Measurements from ENCODE around the gene HOTAIR.

HOTAIR gene

DNA sequence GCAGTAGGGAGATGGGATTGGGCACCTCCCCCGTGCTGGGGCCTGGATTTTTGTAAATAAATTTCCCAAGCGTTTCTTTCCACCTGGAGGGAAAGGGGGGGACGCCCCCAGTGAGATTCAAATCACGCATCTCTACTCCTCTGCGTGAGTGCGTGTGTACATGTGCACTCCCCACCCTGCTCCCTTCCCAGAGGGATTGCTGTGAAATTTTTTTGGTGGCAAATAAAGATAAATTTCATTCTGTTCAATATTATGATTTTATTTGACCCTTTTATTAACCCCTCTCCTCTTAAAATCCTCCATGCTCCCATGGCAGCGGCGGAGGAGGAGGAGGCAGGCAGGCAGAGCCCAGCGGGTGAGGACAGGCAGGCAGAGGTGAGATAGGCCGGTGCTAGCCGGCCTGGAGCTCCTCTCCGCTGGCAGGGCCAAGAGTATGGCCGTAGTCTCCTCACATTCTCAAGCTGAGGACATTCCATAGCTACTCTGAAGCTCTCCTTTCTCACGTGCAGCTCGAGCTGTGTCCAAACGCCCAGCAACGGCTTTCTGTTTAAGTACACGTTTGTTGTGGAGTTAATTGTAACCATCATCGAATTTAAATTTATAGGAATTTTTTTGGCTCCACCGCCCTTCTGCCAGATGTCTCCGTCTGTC, 1.5 kb upstream of the HOTAIR start:
- DNase-seq (ENCODE audit: low read depth in 2 of 3, low spot score in 2 of 3), result no peak

DNA sequence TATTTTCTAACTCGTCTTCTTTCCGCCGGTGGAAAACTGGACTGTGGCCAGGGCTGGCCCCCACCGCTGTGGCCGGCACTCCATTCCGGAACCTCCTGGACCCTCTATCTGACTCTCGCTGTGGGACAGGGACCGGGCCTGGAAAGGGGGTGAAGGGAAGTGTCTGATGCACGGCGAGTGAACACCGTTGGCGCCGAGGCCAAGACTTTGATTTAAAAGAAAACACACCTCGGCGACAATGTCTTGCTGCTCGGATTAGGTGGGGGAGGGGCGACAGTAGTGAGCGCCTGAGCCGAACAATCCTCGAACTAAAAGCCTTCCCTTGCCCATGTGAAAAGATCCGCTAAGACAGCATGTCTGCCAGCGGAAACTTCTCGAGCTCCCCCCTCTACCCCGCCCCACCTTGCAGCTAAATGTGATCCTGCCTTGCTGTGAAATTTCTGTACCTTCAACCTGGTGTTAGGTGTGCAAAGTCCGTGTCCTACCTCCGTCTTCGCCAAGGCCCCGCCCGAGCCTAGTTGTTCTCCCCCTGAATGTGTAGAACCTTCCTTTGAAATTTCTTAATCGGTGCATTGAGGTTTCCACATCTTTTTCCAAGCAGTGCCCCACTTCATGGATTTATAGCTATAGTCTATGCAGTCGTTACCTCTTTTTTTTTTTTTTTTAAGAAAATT, 862 bp upstream of the HOTAIR start:
- no peak for DNase-seq (ENCODE audit: low read depth in 2 of 3, low spot score in 2 of 3)

DNA sequence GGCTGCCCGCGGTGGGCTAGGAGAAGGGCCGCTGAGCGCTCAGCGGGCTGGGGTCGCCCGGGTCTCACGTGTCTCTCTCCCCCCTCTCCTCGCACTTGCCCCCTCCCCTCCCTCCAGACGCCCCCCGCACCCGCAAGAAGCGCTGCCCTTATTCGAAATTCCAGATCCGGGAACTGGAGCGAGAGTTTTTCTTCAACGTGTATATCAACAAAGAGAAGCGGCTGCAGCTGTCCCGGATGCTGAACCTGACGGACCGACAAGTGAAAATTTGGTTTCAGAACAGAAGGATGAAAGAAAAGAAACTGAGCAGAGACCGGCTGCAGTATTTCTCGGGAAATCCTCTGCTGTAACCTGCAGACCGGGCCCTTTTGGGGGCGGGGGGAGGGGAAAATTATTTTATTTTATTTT, 314 bp upstream of the HOTAIR start:
- DNase-seq (ENCODE audit: low read depth in 2 of 3, low spot score in 2 of 3), result no peak

DNA sequence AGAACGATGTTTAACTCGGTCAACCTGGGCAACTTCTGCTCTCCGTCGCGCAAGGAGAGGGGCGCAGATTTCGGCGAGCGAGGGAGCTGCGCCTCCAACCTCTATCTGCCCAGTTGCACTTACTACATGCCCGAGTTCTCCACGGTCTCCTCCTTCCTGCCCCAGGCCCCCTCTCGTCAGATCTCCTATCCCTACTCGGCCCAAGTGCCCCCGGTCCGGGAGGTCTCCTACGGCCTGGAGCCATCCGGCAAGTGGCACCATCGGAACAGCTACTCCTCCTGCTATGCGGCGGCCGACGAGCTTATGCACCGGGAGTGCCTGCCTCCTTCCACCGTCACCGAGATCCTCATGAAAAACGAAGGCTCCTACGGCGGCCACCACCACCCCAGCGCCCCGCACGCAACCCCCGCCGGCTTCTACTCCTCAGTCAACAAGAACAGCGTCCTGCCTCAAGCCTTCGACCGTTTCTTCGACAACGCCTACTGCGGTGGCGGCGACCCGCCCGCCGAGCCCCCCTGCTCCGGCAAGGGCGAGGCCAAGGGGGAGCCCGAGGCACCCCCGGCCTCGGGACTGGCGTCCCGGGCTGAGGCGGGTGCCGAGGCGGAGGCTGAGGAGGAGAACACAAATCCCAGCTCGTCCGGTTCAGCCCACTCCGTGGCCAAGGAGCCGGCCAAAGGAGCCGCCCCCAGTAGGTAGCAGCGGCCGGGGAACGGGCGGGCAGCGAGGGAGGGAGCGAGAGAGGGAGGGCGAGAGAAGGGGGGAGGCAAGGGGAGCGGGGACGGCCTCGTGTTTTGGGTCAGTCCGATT, 1.3 kb downstream of the HOTAIR start:
- DNase-seq (ENCODE audit: low read depth in 2 of 3, low spot score in 2 of 3), result no peak

DNA sequence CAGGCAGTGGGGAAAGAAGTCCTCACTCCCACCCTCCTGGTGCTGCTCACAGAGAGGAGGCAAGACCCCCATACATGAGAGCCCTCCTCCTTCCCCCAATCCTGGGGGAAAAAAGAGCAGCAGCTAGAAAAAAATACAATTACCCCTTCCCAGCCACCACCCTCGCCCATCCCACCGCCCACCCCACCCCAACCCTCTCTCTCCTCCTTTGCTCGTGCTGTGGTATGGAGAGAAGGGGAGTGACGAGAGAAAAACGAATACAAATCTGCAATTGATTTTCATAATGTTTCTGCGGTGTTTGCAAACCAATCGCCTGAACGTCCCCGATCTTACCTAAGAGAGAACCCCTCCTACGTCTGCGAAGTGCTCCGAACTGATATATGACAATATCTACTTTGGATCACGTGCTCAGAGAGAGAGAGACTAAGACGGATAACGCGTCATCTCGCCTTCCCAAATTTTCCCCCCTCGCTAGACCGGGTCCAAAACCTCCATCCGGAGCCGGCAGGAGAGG, 2.0 kb downstream of the HOTAIR start, which contains the start of gene HOXC11:
Gene HOXC11, plus strand, starts transcription at position 405 of the 514 bp plus-strand sequence. CDS start 116 bp downstream, outside the sequence.
- no peak for DNase-seq (ENCODE audit: low read depth in 2 of 3, low spot score in 2 of 3)

DNA sequence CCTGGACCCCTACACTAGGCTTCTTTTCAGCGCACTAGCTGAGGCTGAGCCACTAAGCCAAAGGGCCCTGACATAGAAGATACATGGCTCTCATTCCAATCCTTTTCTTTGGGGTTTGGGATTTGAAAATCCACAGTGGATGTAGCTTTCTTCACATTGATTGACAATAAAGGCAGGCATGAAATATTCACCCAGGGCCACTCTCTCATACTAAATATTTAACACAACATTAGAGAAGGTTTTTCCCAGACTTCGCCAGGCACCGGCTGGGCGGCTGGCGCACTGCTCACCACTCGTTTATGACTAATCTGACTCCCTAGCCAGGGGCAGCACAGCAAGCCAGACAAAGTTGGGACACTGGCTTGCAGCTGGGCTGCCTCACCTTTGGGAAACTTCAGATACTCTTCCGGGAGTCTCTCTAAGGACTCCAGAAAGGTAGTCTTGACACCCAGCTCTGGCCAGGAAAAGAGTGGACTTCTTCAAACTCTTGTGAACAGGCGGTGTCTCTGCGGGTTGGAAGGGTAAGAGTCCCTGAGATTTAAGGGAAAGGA, 2.5 kb downstream of the HOTAIR start:
- DNase-seq (ENCODE audit: low read depth in 2 of 3, low spot score in 2 of 3), result no peak

DNA sequence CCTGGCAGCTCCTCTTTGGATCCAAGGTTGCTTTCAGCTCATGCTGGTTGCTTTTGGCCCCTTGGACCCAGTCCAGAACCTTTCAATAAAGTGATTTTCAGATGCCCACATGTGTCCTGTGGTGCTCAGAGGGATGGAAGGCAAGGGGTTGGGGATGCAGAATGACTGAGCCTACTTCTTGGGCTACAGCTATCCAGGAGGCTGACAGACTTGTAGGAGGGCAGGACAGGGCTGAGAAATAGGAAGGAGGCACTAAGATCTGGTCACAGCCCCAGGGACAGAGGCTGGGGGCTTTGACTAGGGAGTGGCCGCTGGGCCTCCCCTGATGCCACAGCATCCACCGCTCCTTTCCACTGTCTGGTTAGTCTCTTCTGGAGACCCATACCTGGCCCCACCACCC, 3.1 kb downstream of the HOTAIR start:
- DNase-seq (ENCODE audit: low read depth in 2 of 3, low spot score in 2 of 3), result no peak

DNA sequence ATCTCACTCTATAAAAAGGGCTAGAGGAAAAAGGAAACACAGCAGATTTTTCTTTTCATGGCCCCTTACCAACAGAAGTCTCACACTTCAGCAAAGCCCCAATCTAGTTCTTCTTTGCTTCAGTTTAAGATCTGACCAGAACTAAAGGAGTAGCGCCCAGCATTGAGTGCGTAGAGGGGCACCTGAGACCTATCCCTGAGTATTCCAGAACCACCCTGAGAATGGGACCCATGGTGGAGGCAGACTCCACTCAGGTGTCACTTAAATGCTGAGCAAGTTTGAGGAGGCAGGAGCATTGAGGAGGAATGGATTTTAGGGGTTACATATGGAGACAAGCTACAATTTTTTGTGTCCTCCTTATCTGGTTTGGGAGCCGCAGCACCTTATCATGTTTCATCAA, 3.6 kb downstream of the HOTAIR start:
- no peak for DNase-seq (ENCODE audit: low read depth in 2 of 3, low spot score in 2 of 3)

DNA sequence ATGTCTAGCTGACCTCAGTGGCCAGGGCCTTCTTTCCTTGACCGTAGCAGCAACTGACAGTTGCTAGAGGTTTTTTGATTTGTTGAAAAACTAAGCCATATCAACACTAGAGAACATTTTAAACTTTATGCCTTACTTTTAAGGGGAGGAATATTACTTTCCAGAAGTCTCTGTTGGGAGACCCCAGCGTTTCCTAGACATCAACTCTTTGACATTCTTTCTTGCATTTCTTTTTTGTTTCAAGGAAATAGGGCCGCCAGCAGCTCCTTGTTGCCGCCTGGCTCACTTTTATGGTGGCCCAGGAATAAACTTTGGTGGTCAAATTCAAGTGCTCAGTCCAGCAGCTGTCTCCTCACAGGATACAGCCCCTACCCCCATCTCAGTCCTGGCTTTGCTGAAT, 4.3 kb downstream of the HOTAIR start:
- DNase-seq (ENCODE audit: low read depth in 2 of 3, low spot score in 2 of 3), result no peak

DNA sequence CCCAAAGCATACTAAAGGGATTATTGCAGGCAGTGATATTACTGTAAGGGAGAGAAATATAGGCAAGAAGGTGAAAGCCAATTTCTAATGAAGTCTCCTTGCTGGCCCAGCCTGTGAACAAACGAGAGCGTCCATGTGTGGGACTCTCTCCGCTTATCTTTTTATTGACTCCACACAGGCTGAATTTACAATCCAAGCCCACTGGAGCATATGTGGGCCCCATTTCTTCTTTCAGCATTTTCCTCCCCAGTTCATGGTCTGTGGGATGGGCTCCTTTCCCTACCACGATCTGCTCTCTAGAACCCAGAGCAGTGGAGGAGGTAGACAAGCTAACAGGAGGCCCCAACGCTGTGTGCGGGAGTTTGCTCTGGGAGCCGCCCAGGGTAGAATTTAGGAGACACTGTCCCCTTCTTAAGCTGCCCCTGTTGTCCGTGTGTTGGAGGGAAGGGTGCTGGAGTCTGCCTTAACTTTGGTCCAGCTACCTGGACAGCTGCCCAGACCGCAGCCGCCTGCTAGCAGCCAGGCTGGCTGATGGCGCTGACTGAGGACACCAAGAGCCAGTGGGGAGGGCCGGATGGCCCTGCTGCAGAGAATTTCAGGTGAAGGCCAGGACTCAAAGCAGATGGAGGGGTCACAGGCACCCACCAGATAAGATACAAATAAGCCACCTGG, 5.0 kb downstream of the HOTAIR start:
- DNase-seq (ENCODE audit: low read depth in 2 of 3, low spot score in 2 of 3), result no peak

DNA sequence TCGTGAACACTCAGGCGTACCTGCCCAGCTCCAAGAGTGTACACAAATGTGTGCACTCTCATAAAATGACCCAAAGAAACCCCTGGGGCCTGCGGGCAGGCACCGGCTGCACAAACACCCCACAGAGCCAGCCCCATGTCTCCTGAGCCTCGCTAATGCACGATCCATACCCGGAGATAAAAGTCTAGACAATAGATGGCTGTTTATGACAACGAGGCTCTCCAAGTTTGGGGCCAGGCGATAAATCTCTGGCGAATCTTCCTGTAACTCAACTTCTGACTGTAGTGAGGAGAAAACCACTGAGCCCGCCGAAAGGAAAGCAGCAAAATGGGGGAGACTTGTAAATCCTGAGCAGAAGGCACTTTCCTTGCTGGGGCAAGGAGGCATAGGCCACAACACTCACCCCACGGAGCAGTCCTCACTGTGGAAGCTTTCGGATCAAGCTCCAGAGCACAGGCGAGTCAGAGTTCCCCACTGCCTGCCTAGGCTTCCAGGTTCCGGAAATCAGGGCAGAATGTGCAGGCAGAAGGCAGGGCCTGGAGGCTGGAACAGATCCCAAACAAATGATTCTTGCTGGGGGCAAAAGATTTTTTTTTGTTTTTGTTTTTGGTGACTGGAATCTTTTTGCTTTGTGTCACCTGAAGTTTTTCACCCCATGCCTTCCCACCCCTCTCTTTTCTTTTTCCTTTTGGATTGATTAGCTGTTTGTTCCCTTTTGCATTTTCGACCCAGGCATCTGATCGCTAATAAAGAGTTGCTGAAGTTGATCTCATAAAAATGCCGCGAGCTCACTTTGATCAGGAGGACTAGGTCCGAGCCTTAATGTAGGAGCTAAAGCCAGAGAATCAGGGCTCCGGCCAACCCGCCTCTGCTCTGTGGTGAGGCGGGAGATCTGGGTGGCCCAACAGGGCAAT, 6.3 kb downstream of the HOTAIR start:
- DNase-seq (ENCODE audit: low read depth in 2 of 3, low spot score in 2 of 3), result no peak

DNA sequence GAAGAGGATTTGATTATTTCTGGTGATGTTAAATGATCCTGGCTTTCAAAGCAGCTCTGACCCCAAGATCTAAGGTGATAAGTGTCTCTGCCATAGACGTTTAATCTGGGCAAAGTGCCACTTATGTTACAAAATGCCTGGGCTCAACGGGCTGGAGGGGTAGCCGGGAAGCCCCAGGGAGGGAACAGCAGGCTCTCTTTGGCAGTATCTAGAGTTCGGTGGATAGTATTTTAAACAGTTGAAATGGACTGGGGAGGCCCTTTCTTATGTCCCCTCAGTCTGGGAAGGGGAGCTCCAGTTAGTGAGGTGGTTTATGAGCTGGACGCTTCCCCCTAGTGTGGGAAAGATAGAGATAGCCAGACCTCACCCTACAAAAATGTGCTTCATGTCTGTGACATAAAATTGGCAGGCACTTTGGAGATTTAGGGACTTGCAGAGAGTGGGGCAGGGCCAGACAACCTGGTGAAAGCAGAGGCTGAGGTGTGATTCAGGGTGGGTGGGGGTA, 7.3 kb downstream of the HOTAIR start:
- no peak for DNase-seq (ENCODE audit: low read depth in 2 of 3, low spot score in 2 of 3)

DNA sequence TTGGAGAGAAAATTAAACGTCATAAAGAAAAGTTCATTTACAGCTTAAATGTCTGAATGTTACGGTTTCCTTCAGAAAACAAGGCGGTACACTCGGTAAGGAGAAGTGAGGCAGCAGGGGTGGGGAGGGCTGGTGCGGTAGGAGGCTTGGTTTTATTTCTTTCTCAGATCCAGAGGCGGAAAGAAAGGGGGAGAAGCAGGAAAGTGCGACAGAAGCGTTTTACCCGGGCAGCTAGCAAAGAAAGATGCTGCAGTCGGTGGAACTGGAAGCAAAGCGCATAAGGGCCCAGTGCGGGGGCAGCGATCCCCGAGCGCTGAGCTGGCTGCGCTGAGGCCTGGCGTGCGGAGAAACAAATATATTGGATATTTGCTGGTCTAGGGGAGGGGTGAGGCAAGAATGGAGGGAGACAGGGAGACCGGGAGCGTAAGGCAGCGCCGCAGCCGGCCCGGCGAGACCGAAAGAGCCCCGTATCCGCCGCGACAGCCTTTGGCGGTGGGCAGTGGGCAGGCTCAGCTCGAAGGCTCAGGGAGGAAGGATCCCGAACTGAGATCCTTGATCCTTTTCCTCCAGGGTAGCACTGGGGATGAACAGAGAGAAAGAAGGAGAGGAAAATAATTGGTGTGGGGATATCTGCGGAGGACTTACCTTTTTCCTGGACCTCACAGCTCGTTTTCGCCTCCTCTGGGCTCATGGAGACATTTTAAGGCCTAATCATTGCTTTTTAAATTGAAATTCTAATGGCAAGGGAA, 8.2 kb downstream of the HOTAIR start:
- no peak for DNase-seq (ENCODE audit: low read depth in 2 of 3, low spot score in 2 of 3)

DNA sequence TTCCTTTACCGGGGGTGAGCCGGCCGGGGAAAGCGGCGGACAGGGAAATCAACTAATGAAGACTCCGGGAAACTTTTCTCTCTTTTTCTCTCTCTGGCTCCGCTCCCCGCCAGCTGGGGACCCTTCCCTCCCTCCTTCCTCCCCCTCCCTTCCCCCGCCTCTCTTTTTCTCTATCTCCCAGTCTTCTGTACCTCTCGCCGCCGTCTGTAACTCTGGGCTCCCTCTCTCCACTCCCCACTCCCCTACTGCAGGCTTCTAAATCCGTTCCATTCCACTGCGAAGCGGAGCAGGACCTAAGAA, 8.7 kb downstream of the HOTAIR start:
- no peak for DNase-seq (ENCODE audit: low read depth in 2 of 3, low spot score in 2 of 3)

DNA sequence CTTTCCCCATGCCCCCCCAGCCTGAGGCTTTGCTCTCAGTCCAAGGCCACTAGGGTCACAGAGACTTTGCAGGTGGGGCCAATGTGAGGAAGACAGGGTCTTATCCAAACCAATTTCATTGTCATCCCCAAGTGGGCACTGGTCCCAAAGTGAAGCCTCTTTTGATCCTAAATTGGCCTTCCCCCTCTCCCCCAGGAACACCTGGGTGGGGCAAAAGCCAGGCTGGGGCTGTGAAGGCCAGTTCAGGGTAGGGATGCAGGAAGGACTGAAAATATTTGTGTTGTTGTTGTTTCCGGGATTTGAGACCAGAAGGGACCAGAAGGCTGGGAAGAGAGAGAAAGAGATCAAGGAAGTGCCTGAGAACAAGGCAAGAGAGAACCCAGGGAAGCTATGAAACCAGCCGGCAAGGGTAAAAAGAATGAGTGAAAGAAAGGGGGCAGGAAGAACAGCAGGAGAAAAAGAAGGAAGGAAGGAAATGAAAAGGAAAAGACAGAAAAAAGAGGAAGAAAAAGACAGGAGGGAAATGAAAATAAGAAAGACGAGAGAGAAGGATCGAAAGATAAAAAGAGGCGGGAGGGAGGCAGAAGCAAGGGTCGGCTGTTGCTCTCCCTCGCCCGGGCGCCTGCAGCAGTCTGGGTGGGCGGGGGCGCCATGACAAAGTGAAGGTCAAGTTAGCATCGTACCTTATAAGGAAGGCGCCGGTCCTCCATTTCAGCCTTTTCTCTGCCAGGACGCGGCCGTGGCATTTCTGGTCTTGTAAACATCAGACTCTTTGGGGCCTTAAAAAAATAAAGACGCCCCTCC, 9.3 kb downstream of the HOTAIR start:
- DNase-seq (ENCODE audit: low read depth in 2 of 3, low spot score in 2 of 3), result no peak

DNA sequence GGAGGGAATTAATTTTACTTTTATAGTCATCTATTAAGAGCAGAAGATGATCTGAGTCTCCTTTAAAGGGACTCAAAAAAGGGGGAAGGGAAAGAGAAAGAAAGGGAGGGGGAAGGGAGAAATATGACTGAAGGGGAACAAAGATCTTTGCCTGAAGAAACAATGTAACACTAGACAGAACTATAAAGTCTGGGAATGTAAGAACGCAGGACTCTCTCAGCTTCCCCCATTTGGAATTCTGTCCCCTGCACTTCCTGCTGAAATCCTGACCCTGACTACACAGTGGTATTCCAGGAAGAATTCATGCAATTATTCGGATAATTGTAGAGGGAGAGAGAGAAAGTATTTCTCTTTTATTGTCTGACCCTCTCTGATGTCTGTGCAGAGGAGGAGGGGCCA, 10.4 kb downstream of the HOTAIR start:
- DNase-seq (ENCODE audit: low read depth in 2 of 3, low spot score in 2 of 3), result no peak

DNA sequence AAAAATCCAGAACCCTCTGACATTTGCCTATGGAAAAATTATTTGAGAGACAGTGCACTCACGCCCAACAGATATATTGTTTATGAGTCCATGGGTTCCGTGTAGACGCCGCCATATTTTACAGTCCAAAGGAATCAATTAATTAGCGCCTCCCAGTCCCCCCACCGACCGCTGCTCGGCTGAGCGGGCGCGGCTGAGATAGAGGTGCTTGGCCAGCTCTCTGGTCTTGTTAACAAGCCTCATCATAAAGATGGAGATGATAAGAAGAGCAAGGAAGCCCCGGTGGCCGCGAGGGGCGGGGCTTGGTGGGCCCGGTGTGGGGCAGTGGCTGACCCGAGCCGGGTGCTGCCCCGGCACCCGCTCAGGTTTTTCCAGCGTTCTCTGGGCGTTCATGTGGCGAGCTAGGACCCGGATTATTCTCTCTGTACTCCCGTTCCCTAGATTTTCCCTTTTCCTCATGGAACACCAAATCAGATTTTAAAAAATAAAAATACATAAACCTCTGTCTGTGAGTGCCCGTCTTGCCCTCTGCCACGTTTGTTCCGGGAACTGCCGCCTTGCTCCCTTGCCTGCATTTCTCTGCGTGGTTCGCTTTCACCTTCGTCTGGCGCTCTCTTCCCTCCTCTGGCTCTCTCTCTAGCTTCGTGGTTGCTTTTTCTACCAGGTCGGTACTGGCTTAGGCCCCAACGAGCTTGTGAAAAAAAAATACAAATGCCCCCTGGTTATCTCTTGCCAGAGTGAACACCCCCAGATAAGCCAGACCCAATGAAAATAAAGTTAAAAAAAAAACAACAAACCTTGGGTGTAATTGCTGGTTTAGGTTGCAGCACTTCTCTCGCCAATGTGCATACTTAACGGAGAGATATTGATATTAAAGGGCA, 11.1 kb downstream of the HOTAIR start:
- no peak for DNase-seq (ENCODE audit: low read depth in 2 of 3, low spot score in 2 of 3)

DNA sequence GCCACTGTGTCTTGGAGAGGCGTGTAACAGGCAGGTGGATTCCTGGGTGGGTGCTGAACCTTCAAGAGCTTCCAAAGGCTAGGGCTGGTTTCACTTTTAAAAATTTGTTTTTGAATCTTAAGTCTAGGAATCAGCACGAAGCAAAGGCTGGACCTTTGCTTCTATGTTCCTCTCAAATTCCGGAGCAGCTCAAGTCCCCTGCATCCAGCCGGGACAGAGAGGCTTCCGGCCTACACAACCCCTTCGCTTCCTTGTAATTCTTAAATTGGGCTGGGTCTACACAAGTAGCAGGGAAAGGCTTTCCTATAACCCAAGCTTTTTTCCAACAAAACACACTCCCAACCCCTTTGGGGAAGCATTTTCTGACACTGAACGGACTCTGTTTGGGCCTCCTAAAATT, 11.7 kb downstream of the HOTAIR start:
- no peak for DNase-seq (ENCODE audit: low read depth in 2 of 3, low spot score in 2 of 3)
